Glomerular visceral epithelial cell (primary cell): ENCODE results near the gene ESR2.
"Not testable (repeated sequence)": the region's sequence is repeated elsewhere in the genome, so short reads cannot be mapped to it uniquely, and the experiment has no call there.

Experiments
- DNase-seq: peaks from one replicate; pipeline ENCODE4 v3.0.0-alpha.2; 2016; ENCODE audit errors: extremely low spot score

The ESR2 gene

DNA sequence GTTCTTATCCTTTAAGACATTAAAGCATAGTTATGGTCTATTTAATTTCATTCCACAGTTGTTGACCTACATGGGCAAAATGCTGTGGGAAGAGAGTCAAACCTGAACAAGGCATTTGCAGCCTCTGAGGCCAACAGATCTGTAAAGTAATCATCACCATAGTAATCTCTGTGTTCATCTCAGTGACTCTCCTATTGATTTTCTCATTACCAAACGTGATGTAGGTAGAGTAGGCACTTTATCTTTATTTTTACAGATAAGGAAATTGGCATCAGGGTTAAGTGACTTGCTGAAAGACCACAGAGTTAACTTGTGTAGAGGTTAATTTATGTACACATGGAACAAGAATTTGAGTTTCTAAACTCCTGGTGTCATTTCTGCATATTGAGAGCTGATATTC, 203.0 kb downstream of the ESR2 start:
- no peak for DNase-seq

DNA sequence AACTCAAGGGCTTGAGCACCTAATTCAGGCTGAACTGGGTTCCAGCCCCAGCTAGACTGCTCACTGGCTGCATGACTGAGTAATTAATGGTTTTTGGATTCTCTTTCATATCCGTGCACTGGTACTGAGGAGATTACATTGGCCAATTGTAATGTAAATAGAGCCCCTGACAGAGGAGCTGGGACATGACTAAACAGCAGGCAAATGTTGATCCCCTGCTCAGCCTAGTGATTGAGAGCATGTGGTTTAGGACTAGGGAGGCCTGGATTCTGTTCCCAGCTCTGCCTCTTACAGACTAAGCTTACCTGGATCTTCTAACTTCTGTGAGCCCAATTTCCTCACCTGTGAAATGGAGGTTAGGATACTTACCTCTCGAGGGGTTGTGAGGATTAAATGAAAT, 204.3 kb downstream of the ESR2 start:
- DNase-seq = peak; percentile 24

DNA sequence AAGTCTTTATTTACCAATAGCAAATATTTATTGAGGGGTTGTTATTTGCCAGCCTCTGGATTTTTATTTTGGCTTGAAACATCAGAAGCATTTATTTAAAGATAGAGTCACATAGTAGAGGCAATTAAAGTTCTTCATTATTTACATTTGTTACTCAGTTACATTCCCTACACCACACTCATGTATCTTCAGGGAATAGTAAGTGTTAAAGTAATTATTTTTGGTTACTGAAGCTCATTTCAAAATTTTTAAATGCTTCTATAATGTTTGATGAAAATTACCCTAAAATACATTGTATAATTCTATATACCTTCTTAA, 205.6 kb downstream of the ESR2 start:
- DNase-seq = no peak

DNA sequence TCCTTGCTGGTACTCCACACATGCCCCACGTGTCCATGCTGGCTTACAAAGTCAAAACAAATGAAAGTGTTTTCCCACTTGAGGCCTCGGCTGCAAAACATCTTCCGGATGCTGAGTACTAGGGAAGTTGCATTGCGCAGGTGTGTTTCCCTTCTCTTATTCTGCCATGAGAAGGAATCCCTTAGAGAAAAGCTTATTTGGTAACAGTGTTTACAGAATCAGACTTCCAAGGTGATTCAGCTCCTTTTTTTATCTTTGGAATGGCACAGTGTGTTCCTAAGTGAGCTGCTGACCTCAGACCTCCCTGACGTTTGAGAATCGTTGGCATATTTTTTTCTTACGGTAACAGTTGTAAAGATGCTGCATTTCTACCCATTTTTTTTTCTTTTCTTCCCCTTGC, 211.3 kb downstream of the ESR2 start:
- DNase-seq = no peak

DNA sequence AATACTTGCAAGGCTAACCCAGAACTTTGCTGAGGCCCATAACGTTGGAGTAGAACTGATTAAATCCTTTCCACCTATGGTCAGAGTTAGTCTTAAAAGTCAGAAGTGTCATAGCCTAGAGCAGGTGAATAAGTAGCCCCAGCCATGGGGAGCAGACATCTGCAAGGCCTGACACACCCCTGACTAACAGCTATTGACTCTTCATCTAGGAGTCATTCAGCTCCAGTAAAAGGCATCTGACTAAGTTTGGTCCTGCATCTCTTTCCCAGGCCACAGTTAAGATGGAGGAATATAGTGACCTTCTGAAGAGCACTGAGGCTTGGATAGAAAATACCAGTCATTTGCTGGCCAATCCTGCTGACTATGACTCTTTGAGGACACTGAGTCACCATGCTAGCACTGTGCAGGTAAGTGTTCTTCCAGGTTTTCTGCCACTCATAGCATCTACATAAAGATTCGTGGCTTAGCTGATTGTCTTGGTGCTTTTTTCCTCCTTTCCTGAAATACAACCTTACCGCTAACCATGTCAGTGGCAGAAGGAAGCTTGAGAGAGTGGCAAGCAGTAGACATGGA, 212.9 kb downstream of the ESR2 start:
- no peak for DNase-seq

DNA sequence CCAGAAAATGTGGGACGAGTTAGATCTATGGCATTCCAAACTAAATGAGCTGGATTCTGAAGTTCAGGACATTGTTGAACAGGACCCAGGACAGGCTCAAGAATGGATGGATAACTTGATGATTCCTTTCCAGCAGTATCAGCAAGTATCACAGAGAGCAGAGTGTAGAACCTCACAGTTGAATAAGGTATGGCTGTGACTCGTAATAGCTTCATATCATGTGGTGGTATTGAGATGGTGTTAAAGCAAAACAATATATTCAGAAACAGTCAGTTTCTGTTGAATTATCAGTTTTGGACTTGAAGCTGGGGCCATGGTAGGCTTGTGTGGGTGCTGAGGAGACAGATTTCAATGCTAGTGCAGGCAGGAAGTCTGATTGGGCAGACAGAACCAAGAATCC, 213.7 kb downstream of the ESR2 start:
- no peak for DNase-seq

DNA sequence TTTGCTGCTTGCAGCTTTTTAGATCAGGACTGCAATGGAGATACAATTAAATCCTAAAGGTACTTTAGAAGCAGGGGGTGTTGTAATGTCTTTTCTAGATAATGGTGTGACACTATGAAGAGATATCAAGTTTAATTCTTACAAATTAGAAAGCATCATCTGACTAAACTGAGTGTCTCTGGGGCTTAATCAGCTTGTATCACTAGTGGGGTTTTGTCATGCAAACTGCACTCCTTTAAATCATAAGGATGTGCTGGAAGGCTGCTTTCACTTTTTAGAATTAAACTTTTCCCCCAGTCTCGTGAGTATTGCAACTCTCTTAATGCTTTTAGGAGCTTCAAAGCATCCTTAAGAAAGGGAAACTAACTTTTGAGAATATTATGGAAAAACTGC, 218.6 kb downstream of the ESR2 start:
- DNase-seq = no peak

DNA sequence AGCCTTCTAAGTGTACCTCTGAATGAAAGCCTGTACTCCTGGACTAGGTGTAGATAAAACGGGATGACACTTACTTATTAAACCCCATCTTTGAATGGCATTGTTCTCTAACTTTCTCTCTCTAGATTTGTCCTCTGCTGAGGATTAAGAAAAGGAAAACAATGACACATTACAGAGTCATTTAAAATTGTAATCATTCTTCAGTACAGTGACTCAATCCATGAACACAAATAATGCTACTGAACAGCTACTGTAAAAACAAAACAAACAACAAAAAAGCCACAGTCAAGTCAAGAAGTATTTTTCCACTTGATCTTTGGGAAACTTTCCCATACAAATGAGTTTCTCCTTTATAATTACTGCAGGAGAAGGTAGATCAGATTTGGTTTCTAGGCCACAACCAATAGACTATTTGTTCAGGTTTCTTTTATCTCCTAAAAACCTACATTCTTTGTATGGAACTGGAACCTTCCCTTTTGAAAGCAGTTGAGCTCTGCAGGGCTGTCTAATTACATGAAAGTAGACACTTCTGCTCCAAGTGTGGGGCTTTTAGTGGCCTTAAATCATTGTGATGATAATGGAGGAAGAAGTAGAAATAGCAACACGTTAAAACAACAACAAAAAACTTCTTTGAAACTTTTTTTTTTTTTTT, 219.1 kb downstream of the ESR2 start:
- no peak for DNase-seq

DNA sequence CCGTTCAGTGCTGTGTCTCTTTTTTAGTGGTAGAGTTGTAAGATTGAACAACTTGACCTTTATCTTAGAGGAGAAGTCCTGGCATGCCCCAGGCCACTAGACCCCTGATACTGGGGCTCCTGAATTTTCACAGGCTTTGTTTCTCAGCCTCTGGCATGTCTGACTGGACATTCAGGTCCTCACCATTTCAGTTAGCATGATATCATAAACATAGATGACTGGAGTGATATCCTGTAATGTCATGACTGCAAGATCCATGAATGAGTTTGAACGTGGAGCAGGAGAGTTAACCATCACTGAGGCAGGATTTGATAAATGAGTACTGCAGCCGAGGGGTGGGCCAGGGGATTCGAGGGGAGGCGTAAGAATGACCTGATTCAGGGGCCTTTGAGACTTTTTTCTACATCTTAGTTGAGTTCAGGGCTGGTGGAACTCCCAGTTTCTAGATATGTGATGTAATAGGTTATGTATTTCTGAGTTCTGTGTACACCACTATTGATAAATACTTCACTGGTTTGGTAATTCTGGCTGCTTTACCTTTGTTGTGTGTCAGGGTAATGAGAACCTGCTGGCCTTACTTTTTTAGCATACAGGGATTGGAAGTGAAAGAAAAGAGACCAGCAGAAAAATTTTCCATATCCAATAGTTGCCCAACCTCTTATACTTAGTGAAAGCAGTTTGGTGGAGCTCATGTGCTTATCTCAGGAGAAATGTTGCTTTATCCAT, 224.4 kb downstream of the ESR2 start:
- no peak for DNase-seq

DNA sequence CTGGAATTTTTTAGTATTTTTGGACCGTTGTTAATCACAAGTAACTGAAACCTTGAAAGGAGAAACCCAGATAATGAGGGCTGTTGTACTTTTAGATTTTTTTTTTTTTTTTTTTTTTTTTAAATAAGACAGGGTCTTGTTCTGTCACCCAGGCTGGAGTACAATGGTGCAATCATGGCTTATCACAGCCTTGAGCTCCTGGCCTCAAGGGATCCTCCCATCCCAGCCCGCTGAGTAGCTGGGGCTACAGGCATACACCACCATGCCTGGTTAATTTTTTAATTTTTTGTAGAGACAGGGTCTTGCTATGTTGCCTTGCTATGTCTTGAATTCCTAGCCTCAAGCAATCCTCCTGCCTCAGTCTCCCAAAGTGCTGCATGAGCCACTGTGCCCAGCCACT, 229.7 kb downstream of the ESR2 start:
- no peak for DNase-seq

DNA sequence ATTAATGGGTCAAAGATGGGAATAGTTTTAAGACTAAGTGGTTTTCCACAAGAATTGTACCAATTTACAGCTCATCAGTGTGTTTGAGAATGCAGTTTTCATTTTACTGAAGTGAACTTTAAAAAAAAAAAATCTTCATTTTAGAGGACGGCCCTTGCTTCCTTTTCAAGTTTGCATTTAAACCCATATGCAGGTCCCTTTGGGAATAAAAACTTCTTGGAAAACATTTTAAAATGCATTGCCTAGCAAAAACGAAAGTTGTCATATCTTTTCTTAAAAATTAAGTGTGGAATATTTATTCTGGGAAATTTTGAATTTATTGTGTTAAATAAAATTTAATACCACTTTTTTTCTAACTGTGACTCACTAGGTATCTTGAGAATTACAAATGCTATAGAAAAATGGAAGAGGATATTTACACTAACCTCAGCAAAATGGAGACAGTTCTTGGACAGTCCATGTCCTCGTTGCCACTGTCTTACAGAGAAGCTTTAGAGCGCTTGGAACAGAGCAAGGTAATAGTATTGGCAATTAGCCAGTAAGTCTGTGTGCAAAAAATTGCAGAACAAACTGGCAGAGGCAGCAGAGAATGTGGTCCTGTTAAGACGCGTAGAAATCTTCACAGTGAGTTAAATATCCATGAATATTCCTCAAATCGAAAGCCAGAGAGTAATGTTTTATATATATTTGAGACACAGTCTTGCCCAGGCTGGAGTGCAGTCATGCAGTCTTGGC, 231.6 kb downstream of the ESR2 start:
- DNase-seq = no peak

DNA sequence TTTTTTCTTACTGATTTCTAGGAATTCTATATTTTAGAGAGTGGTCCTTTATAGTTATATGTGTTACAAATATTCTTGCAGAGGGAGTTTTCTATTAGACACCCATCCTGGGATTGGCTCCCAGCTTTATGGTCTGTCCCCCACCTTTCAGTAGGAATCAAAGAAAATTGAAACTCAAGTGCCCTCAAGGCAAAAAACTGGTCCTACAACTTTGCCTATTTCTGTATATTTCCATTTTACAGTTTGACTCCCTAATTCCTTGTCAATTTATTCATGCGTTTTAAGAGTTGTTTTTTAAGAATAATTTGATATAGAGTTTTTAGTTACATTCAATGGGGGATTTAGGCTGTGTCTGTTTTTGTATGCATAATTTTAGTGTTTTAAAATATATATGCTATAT, 232.5 kb downstream of the ESR2 start:
- no peak for DNase-seq

DNA sequence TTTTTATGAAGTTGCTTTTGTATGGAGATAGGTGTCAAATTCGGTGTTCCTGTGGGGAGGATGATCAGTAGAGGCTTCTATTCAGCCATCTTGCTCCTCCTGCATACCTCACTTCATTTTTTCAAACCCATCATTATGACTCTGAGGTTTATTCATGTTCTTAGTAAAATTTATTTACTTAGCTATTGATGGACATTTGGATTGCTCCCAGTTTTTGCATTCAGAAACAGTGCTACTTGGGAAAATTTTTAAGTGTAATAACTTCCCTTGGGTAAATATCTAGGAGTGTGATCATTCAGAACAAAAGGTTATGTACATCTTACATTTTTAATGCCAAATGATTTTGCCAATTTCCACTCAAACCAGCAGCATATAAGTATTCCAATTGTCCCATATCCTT, 233.1 kb downstream of the ESR2 start:
- DNase-seq = no peak

DNA sequence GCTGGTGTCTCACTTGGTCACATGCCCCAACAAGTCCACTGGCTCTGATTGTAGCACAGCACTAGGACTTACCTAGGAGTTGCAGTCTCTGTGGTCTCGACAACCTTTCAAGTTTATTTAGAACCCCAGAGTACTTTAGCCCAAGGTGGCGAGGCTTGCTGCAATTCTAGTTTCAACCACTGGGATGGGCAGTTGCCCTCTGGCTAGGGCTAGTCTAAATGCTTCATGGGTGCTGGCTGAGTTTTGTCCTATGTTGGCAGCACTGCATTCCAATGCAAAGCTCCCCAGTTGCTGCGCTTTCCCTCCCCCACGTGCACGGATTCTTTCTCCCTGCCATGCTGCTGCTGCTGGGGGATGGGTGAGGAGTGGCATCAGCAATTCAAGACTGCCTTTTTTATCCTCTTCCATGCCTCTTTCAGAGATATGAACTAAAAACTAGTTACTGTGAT, 233.5 kb downstream of the ESR2 start:
- DNase-seq = peak; percentile 12

DNA sequence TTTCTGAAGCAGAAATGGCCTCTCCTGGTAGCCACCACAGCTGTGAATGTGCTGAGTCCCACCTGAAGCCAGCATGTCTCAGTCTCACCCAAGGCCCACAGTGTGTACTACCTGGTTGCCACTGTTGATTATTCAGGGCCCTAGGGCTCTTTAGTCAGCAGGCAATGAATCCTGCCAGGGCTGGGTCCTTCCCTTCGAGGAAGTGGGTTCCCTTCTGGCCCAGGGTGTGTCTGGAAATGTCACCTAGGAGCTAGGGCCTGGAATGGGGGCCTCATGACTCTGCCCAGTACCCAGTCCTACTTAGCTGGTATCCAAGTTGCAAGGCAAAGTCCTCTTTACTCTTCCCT, 234.0 kb downstream of the ESR2 start:
- DNase-seq = no peak

DNA sequence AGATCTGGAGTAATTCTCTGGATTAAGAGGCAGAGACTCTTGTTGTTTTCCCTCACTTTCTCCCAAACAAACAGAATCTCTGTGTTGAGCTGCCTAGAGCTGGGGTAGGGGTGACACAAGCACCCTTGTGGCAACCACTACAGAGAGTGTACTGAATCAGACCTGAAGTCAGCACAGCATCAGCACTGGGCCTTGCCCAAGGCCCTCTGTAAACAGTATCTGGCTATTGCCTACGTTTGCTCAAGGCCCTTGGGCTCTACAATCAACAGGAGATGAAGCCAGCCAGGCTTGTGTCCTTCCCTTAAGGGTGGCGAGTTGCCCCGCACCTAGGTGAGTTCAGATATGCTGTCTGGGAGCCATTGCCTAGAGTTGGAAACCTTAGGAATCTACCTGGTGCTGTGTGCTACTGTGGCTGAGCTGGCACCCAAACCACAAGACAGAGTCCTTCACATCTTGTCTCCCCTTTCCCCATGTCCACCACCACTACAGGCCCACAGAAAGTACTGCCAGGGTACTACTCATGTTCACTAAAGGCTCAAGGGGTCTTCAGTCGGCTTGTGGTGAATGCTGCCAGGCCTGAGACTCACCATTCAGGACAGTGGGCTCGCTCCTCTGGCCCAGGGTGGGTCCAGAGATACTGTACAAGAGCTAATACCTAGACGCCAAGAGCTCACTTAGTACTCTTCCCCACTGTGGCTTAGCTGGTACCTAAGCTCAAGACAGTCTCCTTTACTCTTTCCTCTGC, 234.5 kb downstream of the ESR2 start:
- no peak for DNase-seq

DNA sequence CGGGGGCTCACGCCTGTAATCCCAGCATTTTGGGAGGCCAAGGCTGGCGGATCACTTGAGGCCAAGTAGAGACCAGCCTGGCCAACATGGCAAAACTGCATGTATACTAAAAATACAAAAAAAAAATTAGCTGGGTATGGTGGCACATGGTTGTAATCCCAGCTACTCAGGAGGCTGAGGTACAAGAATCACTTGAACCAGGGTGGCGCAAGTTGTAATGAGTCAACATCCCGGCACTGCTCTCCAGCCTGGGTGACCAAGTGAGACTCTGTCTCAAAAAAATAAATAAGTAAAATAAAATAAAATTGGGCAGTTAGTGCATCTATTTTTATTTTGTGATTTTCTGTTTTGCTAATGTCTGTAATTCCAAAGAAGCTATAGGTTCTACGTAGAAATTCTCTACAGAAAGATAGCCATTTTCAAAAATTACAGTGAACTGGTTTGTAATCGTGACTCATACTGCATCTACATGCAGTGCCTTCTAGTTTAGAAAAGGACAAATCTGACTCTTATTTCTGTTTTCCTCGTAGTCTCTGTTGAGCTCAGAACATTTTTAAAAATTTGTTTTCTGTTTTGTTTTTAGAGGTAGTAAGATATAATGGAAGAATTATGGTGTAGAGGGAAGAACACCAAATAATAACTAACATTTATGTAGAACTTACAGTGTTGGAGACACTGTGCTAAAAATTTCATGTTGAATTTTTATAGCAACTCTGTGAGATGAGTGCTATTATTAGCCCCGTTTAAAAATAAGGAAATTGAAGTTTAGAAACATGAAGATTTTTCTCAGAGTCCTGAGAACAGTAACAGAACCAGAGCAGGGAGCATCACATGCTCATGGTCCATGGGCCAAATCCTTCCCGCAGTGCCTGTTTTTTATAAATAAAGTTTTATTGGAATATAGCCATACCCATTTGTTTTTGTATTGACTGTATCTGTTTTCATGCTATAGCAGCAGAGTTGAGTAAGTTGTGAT, 240.2 kb downstream of the ESR2 start:
- DNase-seq = no peak

DNA sequence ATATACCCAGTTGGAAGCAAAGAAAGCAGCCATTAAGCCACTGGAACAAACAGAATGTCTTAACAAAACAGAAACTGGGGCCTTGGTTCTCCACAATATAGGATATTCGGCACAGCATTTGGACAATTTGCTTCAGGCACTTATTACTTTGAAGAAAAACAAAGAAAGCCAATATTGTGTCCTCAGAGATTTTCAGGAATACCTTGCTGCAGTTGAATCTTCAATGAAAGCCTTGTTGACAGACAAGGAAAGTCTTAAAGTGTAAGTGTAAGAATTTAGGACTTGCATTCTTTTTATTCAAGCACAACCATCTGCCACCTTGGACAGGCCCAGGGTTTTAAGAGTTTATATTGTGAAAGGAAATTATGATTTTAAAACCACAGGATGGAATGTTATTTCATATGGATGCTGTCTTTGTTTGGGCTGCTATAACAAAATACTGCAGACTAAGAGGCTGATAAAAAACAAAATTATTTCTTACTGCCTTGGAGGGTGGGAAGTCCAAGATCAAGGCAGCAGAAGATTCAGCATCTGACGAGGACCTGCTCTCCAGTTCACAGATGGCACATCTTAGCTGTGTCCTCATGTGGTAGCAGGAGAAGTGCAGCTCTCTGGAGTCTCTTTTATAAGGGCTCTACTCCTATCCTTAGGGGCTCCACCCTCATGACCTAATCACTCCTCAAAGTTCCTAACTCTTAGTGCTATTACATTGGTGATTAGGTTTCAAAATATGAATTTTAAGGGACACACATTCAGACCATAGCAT, 244.4 kb downstream of the ESR2 start:
- DNase-seq = no peak

DNA sequence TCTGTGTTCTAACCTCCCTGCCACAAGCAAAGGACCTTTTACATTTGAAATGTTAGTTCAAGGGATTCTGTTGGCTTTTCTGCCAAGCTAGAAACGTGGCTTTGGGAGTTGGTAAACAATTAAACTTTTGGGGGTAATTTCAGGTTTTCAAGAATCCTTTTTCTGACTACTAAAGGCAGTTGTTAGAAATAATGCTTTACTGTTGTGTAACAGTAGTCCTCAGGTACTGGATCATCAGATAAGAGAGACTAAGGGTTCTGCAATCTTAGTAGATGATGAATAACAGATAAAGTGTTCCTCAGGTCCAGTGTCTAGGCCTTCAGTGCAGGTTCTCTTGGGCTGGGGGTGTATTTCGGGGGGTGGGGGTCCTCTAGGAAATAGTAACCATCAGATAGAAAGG, 249.1 kb downstream of the ESR2 start:
- DNase-seq = no peak

DNA sequence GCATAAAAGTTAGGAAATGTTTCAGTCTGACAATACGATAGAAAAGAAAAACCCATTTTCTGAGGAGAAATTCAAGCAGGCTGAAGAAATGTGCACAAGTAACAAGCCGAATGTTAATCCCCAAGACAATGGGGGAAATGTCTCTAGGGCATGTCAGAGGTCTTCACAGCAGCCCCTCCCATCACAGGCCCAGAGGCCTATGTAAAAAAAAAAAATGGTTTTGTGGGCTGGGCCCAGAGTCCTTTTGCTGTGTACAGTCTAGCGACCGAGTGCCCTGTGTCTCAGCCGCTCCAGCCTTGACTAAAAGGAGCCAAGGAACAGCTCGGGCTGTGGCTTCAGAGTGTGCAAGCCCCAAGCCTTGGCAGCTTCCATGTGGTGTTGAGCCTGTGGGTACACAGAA, 250.9 kb downstream of the ESR2 start:
- not testable (repeated sequence) for DNase-seq
